ENCODE results near the gene ZNF608.
A peak's percentile ranks its signal among the peaks of the same experiment; 100 is the strongest.

The ZNF608 gene

DNA sequence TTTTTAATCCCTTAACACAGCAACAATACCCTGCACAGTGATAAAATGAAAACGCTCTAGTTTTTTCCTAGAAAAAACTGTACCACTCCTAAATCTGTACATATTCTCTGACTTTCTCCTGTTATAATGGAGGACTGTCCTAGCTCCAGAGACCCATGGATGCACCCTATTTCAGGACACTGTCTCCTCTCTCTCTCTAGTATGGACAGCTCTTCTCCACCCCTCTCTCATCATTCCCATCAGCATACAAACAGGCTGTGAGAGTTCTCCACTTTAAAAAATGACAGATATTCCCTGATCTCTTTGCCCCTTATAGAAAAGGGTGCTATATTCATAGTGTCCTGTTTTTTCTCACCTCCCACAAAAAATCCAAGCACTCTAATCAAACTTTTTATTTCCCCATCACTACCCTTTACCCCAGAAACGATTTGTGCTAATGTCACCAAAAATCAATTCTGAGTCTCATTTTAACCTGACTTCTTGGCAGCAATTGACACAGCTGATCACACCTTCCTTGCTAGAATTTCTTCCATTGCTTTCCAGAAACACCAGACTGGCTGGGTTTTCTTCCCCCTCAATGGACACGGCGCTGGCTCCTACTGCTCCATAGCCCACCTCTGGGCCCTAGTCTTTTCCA lies 20.7 kb downstream of the ZNF608 start:
- no peak for DNase-seq
- intact Hi-C loops (cut with DNase I) = no loop called here

DNA sequence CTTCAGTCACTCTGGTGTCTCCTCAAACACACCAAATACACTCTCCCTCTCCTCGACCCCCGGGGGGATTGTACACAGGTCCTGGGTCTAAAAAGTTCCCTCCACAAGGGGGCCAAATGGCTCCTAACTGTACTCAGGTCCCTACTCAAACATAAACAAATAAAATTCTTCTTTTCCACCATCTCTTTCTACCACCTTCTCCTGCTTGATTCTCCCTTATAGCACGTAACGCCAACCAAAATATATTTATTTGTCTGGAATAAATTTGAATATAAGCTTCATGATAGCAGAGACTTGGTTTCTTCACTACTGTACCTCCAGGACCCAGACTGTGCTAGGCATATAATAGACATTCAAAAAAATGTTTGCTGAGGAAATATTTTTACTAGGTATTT lies 21.4 kb downstream of the ZNF608 start:
- intact Hi-C loops (cut with DNase I) = no loop called here
- DNase-seq = no peak

DNA sequence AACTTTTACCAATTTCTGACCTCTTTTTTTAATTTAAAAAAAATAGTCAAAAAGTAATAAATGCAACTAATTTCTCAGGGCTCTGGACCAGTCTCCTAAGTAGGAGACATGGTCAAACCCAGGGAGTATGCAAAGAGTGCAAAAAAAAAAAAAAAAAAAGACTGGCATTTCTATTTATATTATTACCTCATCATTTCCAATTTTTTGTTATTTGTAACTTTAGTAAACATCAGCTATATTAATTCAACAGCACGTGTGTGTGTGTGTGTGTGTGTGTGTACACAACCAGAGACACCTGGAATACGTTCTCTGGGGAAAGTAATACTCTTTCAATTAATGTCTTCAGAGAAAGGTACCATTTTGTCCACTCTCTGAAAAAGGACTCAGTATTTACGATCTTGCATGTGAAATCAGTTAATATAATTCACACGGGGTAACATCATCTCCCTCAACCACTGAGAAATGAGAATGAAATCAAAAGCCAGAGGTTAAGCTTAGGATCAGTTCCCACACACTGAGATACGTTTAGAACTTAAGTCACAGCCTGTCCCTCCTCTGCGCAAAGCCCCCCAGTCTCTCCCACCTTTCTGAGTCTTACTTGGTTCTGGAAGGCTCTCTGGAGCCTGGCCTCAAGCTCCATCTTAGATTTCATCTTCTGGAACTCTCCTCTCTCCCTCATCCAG lies 21.9 kb downstream of the ZNF608 start:
- no peak for DNase-seq
- intact Hi-C loops (cut with DNase I) = no loop called here

DNA sequence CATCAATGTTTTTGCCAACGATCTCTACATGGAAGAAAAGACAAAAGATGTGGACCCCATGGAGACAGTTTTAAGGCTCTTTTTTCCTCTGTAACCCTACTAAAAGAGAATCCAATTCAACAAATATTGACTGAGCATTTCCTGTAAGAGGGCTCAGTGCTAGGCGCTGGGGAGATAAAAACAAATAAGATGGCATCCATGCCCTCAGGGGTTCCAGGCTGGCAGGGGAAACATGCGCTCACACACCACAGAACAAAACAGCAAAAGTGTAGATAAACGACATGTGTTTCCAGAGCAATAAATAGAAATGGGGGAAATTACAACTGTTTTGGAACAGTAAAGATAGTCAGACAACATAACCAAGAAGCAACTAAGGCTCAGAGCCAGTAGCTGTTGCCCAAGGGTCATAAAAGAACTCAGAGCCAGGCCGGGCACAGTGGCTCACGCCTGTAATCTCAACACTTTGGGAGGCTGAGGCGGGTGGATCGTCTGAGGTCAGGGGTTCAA lies 25.2 kb downstream of the ZNF608 start:
- intact Hi-C loops (cut with DNase I) = no loop called here
- DNase-seq = no peak

DNA sequence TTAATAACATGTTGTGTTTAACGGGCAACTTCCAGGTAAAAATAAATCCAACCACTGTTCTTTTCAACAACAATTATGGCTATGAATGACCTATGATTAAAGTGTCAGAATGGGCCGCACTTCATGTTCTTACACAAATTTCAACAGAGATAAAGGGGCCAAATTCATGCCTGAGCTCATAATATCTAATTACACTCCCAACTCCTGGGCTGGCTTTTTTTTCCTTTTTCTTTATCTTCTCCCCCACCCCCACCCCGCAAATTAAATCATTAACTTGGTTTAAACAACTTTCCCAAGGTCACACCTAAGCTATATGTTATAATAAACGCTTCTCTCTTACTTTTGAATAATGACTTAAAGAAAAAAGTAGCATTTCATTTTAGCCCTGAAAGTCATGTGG lies 25.8 kb downstream of the ZNF608 start:
- intact Hi-C loops (cut with DNase I) = no loop called here
- no peak for DNase-seq

DNA sequence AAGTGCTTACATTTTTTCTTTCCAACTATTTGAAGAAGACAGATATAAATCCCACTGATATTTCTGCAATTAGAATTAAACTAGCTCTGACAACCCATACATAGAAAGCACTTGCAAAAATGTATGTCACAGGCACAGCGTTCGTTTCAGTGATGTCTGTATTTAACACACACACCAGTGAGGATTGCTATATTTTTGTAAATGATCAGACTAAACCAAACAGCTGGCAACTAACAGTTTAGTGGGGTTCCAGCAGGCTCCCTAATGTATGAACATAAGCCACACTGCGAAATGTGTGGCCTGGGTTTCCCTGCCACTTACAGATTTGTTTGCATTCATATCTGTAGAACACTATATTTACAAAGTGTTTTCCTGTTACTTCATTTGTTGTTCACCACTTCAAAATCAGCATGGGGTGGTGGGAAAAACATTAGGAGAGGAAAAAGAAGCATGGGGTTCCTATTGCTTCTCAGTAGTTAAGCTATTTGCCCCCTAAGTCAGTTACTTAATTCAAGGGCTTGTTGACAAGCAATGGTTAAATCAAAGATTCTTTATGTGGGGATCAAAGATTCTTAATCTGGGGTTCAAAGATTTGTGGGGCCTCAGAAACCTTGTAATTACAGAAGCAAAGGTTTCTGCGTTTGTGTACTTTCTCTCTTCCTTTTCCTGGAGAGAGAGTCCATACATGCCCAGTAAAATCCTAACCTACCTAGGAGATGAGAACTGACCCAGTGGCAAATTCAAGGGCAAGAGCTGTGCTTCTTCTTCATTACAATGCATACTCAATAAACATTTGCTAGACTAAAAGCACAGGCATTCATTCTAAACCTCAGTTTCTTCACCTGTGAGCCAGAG lies 27.1 kb downstream of the ZNF608 start:
- intact Hi-C loops (cut with DNase I) = no loop called here
- DNase-seq = no peak

DNA sequence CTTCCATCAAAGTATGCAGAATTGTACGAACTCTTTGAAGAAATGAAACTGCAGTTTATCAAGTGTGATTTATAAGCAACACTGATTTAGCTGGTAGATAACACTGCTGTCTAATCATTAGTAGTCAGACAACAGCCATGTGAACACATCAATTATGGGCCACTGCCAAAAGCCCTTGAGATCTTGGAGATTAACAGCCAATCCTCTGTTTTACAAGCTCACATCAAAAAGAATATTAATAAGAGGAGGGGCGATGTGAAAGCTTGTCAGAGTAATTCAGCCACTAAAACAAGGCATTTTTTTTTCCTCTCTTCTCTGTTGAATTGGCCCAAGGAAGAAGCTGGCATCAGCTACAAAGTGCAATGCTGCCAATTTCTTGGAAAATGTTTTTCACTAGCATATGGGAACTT lies 28.1 kb downstream of the ZNF608 start:
- DNase-seq = peak in 33 of 42 donors; percentile 32 to 91 (median 70)
- intact Hi-C loops (cut with DNase I) = no loop called here

DNA sequence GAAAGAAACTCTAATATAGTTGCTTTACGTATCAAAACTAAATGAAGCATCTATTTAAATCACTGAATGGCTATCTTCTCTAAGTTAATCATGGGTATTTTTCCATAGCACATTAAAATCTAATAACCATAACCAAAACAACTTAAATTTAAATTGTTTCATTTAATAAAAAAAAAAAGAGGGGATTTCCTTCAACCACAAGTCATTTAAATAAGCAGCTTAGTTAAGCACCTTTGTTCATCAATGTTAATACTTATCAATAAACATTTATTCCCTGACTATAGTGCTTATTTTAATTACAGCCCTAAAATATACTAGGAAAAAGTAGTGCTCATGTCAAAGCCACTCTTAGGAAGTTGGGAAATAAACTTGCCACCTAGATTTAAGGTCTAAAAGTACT lies 30.3 kb downstream of the ZNF608 start:
- intact Hi-C loops (cut with DNase I) = no loop called here
- DNase-seq = no peak

DNA sequence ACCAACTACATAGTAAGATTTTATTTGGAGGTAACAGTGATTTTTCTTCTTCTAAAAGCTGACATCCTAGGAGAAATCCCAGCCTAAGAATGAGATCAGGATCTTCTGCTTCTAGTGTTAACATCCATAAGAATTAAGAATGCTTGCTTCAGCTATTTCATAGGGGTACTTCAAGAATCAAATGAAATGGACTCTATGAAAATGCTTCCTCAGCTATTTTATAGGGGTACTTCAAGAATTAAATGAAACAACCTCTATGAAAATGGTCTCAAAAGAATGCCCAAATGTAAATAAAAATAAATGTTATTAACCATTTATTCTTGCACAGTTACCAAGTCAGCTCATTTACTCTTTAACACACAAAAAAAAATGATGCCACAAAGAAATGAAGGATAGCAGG lies 31.5 kb downstream of the ZNF608 start:
- intact Hi-C loops (cut with DNase I) = no loop called here
- DNase-seq = no peak

DNA sequence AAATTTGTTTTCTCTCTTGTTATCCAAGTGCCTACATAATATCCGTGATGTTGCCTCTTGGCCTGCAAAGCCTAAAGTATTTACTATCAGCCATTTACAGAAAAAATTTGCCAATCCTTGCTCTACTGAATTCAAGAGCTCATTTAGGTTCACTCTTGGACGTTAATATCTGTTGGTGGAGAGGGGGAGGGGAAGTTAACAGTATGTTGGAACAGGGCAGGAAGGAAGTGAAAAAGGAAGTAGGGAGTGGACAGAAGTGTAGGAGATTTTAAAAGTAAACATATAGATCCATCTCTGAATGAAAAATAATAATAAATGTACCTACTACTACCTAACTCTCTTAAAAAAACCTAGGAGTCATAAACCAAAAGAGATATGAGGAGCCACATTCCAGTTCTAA lies 32.8 kb downstream of the ZNF608 start:
- intact Hi-C loops (cut with DNase I) = no loop called here
- no peak for DNase-seq

DNA sequence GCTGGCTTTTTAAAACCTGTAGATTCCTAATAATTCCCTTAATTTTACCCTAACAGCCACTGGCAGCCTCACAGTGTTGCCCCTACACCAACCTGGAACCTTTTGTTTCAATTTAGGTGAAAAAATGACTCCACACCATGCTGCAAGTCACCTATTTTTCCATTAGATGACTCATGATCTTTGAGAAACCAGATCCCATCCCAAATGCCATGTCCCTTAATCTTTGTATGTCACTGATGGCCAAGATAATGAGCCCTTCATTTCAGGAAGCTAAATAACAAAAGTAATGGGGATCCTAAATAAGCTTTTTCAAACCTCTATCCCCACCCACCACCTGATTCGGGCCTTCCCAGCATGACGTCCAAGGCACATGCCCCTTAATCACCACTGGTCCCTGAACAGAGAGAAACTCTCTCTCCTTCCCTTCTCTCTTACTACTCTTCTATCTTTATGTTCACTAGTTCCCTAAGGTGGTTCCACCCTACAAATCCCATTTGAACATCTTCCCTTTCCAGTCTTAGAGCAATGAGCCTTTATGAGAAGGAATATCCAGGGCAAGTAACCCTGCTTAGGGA lies 33.6 kb downstream of the ZNF608 start:
- intact Hi-C loops (cut with DNase I) = no loop called here
- no peak for DNase-seq

DNA sequence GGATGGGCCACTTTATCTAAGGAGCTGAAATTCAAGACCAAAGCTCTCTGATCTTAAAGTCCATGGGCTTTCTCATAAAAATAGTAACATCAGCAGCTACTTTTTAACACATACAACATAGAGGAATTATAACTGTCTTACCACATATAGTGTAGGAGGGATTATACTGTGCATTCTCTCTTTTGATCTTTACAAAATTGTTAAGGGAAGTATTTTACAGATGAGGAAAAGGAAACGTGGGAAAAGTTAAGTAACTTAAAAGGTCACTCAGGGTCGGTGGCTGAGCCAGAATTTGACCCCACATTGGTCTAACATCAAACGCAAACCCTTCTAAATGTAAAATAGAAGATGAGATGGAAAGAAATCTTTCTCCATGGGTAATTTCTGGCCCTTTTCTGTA lies 38.4 kb downstream of the ZNF608 start:
- intact Hi-C loops (cut with DNase I) = no loop called here
- no peak for DNase-seq

DNA sequence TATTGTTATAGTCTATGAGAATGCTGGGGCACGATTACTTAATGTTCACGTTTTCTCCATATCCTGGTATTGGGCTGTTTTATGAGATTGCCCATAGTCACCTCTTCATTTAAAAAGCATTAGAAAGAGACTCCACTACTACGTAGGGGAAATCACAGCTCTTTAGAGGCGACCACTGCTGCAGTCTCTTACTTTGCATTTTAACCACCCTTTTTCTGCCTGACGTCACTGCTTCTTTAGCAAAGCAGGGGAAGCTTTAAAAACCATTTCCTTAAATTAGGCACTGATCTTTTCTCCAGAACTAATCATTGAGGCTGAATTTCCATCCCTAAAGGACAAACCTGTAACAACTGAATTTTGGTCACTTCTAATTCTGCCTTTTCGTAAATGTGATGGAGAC lies 38.9 kb downstream of the ZNF608 start:
- intact Hi-C loops (cut with DNase I) = no loop called here
- DNase-seq = no peak

DNA sequence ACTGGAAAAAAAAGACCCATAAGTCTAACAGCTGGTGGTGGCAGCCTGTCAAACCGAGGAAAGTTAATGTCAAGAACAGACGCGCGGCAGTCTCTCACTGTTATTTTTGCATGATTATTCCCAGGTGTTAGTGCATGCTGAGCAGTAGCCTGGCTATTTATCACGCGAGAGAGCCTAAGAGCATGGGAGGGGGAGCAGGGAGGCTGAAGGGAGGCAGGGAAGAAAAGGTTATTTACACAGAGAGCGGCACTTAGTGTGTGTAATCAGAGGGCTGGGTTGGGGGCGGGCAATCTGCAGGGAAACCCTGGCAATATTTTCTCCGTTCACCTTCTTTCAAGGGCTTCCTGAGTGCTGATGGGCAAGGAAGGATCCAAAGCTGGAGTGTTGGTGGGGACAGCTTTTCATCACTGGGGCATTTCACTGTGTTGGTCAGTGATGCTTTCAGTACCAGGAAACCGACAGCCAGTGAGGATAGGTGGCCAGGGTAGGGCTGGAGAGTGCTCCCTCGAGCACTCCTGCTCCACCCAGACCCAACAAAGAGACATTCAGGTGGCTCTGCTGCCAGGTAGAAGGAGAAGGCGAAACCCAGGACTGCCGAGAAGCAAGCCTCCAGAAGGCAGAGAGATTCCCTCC lies 39.6 kb downstream of the ZNF608 start:
- DNase-seq = no peak
- intact Hi-C loops (cut with DNase I) = no loop called here

DNA sequence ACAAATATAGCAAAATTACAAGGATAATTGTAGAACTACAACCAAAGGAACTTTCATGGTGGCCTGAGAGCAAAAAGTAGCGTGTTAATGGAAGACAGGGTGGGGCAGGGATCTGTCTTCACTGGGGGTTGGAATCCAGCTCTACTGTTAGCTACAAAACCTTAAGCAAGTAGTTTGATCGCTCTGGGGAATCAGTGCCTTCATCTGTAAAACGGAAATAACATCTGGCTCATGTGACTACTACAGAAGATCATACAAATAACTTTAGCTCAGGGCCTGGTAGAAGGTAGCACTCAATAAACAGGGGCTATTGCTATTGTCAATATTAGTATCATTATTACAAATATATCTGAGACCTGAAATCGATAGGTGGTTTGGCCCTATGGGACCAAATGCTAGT lies 40.4 kb downstream of the ZNF608 start:
- DNase-seq = no peak
- intact Hi-C loops (cut with DNase I) = no loop called here

DNA sequence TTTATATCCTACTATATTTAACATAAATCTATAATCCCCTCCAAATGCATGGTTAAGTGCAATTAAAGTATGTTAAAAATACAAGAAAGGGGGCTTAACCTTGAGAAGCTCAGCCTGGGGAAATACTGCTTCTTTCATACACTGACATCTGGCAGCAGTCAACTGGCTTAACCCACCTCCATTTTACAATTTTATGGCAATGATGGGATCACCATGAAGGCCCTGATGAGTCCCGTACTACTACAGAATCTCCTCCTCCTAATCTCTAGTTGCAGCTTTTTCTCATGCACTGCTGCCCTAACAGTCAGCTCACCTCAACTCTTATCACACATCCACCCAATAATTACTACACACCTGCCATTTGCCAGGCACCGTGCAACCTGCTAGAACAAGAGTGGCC lies 40.9 kb downstream of the ZNF608 start:
- DNase-seq = no peak
- intact Hi-C loops (cut with DNase I) = no loop called here

DNA sequence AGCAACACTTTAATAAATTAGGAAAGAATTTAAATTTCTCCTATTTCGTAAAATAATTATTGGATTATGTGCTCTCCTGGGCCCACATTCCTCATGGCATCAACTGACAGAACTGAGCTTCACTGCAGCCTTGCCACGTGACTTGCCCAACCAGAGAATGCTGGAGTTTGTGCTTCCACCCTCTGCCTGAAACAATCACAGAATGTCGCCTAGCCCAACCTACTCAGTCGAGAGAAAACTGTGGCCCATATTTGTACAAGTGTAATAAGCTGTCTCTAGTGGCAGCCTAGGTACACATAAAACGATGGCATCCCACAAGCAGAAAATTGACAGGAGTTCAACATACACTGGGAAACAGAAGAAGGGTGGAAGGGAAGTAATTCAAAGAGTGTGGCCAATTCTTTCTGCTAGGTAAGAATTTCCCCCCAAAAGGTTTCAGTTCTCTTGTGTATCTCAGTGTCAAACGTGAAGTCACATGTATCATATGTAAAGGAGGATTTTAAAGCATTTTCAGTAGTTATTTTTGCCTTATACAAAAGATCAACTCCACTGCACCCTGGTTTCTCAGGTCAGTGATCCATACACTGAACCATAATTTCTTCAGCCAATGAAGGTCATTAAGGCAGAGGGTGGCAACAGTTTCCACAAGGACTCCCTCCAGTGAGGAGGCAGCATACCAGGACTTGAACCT lies 41.7 kb downstream of the ZNF608 start:
- peak in 30 of 42 donors; percentile 20 to 74 (median 40) for DNase-seq
- intact Hi-C loops (cut with DNase I) = no loop called here

DNA sequence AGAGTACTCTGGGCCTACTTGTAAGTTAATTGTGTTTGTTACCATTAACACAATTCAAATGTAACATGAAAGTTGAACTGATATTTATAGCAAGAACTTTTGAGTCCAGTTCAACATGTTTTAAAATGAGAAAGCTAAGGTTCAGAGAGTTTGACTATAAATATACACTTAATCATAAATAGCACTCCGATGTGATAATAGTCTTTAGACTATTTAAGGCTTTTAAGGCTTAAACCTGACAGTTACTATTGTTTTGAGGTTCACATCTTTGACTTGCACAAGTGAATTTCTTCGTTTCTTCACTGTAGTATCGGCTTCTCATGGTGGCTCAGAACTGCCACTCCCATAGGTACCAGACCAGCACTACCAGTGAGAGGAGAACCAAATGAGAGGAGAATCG lies 42.4 kb downstream of the ZNF608 start:
- DNase-seq = no peak
- intact Hi-C loops (cut with DNase I) = no loop called here

DNA sequence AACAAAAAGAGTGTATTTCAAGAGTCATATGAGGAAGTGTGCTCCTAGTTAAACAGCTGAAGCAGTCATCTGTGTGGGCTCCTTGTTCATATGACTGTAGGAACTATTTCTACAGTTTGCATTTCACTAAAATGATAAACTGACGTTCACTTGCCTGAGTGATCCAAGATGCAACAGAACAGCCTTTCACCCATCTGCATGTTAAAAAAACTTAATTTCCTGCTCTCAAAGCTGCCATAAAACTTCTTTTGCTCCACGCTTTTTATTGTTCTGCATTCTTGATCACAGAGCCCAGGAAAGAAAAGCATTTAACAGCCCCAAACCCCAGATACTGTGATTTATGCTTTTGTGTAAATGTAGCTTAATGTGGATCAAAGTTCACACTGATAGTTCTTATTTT lies 43.9 kb downstream of the ZNF608 start:
- intact Hi-C loops (cut with DNase I) = no loop called here
- DNase-seq = no peak
